Measurements from ENCODE around the gene RAPSN.
A peak's percentile ranks its signal among the peaks of the same experiment; 100 is the strongest.

RAPSN gene

GRCh38 chr11:47448566-47449427, at the start of gene RAPSN:
Gene RAPSN (minus strand): TSS chr11:47449136. CDS start chr11:47448964, 172 bp downstream.
- no peak for DNase-seq

GRCh38 chr11:47498149-47498548, 49.2 kb upstream of the RAPSN start:
- no peak for DNase-seq

- DNase-seq: no peak
Measured at GRCh38 chr11:47496808-47497207, 47.9 kb upstream of the RAPSN start.

DNA sequence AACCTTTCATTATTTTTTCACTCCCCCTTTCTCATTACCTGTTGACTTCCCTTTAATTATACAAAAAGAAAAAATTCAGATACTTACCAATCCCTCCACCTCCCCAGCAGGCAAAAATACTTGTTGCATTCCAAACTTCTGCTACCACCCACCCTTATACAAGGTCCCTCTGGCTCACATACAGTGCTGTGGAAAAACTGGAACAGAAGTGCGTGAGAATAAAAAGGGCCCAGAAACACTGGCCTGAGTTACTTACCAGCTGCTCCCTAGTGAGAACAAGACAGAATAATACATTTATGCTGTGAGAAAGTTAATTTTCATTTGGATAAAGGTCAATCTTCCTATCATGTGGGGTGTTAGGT, 46.9 kb upstream of the RAPSN start:
- DNase-seq: no peak

DNA sequence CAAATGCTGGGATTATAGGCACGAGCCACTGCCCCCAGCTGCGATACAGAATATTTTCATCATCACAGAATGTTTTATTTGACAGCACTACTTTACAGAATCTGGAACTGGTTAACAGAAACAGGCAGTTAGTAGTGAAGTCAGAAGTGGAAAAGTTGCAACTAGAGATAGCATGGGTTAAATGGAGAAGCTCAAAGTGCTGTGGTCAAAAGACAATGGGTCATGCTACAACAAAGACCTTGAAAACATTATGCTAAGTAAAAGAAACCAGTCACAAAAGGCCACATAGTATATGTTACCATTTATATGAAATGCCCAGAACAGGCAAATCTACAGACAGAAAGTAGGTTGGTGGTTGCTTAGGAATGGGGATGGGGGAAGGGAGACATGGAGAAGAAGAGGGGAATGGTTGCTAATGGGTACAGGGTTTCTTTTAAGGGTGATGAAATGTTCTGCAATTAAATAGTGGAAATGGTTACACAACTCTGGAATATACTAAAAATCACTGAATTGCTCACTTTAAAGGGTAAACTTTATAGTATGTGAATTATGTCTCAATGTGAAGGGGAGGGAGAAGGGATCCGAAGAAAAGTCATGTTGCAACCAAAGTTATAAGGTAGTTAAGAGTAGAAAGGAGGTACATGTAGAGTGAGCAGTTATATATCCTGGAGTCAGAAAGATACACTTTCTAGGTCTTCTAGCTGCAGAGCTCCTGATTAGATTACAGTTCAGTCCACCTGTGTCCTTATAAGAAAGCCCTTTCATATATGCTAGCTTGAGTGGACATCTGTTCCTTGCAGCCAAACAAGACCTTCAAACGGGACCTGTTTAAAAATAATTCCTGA, 46.3 kb upstream of the RAPSN start:
- DNase-seq: no peak

DNA sequence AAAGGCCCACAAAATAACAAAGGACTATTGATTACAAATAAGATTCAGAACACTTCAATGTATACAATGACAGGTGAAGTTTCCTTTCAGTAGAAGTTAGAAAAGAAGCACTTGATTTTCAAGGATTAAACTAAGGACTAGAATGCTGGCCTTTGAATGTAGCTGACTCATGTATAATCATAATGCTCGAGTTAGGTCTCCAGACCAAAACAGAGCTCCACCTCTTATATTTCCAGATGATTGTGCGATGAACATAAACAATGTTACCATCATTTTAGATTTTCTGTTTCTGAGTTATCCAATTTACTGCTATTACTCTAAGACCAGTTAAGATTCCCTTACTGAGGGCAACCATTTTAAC, 40.4 kb upstream of the RAPSN start:
- DNase-seq: no peak

DNA sequence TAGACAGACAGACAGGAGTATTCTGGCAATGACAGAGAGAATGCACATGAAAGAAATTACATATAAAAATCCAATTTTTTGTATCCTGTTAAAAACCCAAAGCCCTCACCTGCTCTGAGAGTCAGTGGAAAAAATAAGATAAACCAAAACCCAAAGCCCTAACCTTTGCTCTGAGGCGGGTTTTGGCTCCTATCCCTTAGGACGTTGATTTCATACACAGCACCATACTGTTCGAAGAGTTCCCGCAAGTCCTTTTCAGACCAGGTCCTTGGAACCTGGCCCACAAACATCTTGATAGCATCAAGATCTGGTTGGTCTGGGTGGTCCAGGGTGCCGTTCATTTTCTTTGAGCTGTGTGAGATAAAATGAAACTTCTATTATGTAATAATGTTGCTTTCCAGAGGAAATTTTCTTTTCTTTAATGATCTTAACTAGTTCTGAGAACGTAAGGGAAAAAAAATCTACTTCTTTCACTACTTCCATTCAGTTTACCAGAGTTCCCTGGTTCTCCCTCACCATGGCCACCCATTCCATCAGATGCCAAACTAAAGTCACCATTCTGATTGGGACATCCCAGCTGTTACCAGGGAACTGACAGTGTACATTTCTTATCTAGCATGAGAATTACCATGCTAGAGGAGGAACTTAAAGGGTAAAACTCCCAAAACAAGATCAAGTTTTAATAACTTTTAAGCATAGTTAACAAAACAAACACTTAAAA, 39.9 kb upstream of the RAPSN start:
- DNase-seq: no peak

- DNase-seq: no peak
Measured at GRCh38 chr11:47488111-47488510, 39.2 kb upstream of the RAPSN start.

DNA sequence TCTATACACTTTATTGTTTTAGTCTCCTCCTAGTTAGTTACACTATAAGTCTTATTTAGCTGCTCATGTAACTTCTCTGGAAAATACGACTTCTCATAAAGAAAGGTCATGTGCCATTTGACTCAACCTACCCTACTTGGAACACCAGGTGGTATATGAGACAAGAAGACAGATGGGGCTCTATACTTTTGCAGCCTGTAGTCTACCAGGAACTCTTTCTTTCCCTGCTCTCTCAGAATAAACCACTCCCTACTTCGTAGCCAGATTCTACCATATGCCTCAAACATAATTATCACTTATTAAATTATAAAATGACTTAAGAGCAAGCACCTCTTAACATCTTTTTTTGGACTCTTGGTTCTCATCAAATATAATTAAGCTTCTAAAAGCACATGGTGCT, 38.5 kb upstream of the RAPSN start:
- DNase-seq: no peak

DNA sequence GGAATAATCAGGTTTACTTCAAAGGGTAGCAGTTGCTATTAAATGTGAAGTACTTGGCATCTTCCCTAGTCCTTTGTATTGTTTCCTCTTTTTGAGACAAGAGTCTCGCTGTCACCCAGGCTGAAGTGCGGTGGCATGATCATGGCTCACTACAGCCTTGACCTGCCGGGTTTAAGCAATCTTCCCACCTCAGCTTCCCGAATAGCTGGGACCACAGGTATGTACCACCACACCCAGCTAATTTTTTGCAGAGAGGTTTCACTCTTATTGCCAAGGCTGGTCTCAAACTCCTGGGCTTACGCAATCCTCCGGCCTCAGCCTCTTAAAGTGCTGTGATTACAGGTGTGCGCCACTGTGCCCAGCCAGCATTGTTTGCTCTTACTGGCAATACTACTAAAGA, 36.2 kb upstream of the RAPSN start:
- no peak for DNase-seq

- DNase-seq: no peak
Measured at GRCh38 chr11:47483457-47483856, 34.5 kb upstream of the RAPSN start.

- no peak for DNase-seq
Measured at GRCh38 chr11:47480762-47481161, 31.8 kb upstream of the RAPSN start.

- no peak for DNase-seq
Measured at GRCh38 chr11:47478651-47479329, 29.9 kb upstream of the RAPSN start.

- no peak for DNase-seq
Measured at GRCh38 chr11:47477753-47478152, 28.8 kb upstream of the RAPSN start.

DNA sequence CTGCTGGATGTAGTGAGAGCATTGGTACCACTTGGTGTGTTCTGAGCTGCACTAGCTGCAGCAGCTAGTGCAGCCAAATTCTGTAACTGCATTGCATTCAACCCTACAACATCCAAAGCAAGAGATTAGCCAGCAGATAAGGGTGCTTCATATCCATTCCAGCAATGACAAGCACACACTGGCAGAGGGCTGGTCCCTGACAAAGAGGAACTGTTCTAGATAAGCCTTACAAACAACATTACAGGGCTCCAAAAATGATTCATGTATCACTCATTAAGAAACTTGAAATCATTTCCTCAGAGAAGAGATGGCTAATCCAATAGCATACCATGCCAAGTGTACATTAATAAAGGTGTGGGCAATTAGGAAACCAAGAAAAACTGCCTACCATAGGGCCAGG, 28.4 kb upstream of the RAPSN start:
- DNase-seq: no peak

DNA sequence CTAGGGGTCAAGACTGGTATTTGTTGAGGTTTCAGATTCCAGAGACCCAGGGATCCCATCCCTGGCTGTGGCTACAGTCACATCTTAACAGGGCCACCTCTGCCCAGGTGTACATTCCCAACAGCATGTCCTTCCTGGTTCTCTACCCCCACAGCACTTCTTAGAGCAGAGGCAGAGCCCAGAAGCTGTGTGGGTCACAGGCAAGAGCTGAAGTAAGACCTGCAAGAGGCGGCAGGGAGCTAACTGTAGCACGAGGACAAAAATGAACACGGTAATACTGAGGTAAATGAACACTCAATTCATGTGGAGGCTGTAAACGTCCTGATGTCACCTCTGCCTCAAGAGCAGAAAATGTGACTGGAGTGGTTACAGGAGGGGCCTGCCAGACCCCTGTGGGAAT, 21.7 kb upstream of the RAPSN start:
- DNase-seq: no peak

- DNase-seq: no peak
Measured at GRCh38 chr11:47469361-47470179, 20.6 kb upstream of the RAPSN start.

DNA sequence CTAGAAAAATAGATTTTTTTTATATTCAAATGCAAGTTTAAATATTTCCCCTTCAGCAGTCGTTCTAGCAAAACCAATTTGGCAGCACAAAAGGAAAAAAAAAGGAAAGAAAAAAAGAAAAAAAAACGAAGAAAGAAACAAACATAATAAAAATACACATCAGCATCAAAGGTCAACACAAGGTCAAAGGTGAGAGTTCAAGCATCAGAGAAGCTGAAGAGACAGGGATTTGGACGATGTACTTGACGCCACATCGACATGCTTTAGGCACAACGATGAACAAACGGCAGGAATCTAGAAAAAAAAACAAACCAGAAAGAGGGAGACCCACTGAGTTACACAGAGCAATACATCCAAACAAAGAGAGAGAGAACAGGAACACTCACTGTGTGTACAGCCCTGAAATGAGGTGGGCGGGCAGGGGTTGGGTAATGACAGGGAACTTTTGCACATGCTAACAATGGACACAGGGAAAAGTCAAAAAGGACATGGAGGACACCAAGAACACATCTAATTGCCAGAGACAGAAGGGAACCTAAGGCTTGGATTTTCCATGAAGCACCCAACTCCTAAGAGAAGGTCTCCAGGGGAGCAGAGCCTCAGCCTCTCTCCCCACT, 19.8 kb upstream of the RAPSN start:
- DNase-seq: no peak

DNA sequence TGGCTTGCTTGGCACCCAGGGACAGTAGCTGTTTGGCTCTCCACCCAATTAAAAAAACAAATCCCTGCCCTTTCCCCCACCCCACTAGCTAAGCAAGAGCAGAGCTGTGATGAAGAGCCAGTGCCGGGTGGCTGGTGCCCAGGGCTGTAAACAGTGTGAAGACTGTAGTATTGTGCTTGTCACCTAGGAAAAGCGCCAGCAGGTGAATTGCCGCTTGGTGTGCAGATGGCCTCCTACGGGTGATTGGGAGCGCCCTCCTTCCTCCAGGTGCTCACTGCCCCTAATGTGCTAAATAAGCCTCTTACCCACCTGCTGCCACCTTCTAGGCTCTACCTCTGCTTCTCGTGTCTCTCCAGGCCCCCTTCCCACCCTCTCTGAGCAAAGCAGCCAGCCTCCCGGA, 18.4 kb upstream of the RAPSN start:
- no peak for DNase-seq

GRCh38 chr11:47466701-47467250, 17.8 kb upstream of the RAPSN start:
- peak; percentile 84 for DNase-seq

GRCh38 chr11:47466201-47466600, 17.3 kb upstream of the RAPSN start:
- DNase-seq: no peak

Measured in midbrain (tissue), 1 donor.